Activated T-cell treated with anti-CD3 and anti-CD28 coated beads for 24 hours (primary cell): Measurements from ENCODE around the gene CCR6.

Experiments used
- DNase-seq: peaks from one replicate; pipeline ENCODE4 v3.0.0-alpha.2; 2020; ENCODE audit warnings: low read depth

CCR6 gene

DNA sequence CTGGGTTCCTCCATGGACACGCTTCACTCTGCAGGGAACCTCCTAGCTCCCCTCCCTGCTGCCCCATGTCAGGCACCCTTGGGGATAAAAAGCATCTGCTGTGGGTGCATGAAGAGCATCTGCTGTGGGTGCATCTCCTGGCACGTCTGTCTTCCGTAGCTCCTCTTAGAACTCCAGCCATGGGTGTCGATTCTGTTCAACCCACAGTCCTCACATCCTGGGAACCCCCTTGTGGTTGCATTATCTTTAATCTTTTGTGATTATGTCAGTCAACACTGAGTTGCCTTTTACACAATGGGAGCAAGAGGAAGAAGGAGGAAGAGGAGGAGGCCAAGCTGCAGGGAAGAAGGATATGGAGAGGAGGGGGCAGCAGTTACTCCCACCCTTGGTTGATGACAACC lies 24.1 kb upstream of the CCR6 start:
- DNase-seq = no peak

DNA sequence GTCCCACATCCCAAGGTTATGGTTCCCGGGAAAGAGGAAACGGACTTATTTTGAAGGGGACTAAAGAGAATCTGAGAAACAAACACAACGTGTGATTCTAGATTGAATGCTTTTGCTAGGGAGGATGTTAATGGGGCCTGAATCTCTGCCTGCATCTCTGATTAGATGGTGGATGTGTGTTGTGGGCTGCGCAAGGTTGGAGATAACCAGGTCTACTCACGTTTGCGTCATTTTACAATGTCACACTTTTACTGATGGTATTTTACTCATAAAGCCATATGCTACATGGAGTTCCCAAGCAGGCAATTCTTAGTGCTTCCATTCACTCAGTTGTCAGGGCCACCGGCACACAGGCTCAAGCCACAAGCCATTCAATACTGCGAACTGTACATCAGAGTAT lies 23.2 kb upstream of the CCR6 start:
- DNase-seq = no peak

GRCh38 chr6:167100241-167100674 lies 22.6 kb upstream of the CCR6 start:
- no peak for DNase-seq

DNA sequence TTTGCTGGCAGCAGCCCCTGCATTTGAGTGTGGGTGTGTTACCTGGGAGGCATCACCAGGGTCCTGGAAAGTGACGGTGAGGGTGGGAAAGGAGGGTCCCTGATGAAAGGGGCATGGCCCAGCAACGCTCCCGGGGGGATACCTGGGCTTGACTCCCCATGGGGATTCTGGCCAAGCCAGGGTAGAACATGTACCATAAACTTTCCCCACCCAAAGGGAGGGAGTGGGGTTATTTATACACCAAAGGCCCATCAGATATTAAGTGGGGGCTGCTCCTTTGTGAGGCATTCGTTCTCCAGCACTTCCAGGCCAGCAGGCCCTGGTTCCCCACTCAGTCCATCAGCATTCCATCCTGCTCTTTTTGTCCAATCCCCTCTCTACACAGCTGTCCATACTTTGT lies 20.6 kb upstream of the CCR6 start:
- no peak for DNase-seq

- no peak for DNase-seq
Observed at GRCh38 chr6:167103041-167103891, 19.6 kb upstream of the CCR6 start.

DNA sequence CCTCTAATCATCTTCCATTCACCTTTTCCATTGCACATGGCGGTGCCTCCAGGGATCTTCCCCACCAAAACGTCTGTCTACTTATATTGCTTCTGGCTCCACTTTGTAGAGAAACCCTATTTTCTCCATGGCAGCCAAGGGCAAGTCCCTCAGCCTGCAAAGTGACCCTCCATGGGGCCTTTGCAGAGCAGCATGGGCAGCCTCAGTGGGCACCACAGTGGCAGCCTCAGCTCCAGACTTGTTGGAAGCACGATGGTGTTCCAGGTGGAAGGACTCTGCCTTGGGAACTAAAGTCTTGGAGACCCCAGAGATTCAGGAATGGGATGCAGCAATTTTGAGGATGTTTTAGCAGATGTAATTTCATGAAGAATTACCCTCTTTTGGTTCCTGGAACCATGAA lies 18.5 kb upstream of the CCR6 start:
- no peak for DNase-seq

GRCh38 chr6:167105060-167105459 lies 17.8 kb upstream of the CCR6 start:
- DNase-seq = no peak

DNA sequence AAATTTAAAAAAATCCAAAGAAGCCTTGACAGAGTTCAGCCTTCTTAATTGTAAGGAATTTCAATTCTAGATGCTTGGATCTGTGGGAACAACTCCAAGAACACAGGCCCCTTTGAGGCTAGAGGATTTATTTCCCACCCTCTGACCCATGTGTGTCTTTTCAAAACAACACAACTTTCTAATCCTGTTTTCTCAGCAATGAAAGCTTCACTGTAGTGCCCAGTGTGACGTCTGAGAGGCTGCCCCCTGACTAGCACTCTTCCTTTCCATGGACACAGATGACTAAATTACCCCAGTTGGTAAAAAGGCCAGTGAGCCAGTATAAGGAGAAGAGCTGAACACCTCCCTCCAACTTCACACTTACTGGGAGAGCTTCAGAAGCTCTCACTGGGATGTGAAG lies 16.5 kb upstream of the CCR6 start:
- DNase-seq = no peak

GRCh38 chr6:167107787-167108186 lies 15.1 kb upstream of the CCR6 start:
- no peak for DNase-seq

DNA sequence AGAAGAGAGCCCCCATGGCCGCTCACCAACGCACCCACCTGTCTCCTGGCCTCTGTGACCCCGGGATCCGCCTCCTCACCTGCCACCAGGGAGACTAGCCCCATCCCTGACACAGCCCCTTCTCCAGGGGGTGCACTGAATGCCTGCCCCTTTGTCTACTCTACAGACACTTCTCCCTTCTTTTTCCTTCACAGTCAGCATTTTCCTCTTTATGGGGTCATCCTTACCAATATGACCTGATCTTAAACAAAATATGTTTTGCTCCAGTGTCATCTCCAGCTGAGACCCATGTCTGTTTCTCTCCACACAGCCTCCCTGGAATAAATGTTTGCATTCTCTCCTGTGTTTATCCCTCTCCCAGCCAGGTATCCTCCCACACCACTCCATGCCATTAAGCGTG lies 14.6 kb upstream of the CCR6 start:
- DNase-seq = no peak

DNA sequence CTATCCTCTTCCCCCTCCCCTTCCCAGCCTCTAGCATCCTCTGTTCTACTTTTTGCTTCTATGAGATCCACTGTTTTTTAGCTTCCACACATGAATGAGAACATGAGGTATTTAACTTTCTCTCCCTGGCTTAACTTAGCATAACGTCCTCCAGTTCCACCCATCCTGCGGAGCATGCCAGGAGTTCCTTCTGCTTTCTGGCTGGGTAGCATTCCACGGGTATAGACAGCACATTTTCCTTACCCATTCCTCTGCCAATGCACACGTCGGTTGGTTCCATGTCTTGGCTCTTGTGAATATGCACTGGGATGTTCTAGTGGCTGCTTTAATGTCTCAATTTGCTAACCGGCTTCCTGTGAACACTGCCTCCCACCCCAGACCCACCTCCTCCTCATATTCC lies 13.2 kb upstream of the CCR6 start:
- DNase-seq = no peak

DNA sequence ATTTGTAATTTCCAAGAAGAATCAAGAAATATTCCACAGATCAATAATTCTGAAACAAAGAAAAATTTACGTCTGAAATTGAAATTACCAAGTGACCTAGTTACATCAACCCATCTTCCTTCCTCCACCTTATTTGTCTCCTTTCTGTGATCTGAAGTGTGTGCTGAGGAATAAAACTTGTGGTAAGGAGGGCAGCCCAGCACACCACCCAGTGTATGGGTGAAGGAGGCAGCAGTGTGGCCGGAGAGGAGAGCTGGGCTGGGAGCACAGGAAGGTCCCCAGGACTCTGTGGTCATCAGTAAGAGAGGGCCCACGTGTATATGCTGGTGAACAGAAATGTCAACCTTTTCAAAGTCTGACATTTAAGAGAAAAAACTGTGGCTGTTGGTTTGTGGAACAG lies 11.3 kb upstream of the CCR6 start:
- no peak for DNase-seq

DNA sequence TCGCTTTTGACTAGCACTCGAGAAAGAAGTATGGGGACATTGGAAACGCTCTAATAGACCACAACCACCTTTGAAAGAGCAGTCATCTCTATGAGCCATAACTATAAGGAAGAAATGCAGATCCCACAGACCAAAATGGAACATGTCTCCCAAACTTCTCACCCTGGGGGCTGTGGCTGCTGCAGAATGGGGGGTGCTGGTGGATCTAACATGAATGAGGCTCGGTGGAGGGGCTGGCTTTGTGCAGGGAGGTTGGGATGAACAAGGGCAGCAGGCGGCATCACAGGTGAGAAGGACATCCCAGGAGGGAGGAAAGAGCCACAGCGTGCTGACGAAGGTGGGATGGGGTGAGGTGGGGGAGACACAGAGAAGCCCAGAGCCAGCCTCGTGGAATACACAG lies 10.5 kb upstream of the CCR6 start:
- DNase-seq = no peak

- DNase-seq = no peak
Observed at GRCh38 chr6:167113047-167113754, 9.7 kb upstream of the CCR6 start.

DNA sequence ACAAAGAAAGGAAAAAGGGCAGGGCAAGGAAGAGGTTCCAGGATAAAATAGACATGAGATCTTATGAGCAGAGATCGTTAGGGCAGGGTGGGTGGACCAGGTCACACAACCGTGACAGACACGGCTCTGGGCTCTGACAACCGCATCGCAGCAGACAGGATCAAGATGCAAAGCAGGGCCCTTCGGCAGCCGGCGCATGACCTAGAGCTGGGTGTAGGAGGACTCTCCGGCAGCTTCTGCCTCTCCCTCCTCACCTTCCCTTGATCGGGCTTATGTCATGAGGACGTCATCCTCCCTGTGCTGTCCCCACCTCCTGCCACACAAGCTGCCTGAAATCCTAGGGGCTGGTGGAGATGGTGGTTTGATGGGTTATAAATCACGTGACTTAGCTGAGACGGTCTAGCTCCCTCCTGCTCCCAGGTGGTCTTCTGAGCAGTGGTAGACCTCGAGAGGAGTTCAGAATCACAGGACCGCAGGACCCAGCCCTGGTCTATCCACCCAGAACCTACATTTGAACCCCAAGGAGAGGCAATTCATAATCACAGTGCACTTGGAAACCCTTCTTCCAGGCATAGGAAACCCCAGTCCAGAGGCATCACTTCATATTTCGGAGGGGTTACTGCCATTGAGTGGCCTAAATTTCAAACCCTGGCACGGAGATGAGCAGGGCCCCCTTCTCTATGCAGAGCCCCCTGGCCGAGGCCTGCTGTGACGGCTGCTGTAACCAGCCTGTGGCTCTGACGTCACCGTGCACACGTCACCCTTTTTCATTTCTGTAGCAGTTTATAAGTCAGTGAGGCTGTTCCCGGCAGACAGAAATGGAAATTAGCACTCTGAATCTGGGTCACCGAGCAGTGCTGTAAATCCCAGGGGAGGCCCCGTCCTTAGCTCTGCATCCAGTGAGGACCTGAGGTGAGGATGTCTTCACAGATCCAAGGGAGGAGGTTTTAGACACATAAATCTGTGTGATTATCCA lies 8.7 kb upstream of the CCR6 start:
- DNase-seq = no peak

DNA sequence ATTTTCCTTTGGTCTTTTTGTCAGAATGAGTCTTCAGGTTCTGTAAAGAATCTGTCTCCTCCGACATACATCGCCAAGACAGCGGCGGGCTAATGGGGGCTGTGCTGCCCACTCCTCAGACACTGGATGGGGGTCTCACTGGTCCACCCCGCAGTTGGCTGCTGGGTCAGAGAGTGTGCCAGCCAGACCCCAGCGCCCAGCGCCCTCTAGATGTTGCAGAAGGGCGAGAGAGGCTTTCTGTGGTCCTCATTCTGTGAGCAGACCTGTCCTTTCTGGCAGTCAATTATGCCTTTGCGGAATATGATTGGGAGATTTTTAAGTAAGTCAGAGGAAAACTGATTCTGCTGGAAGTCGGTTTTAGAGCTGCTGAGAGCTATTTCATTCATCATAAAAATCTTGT lies 7.8 kb upstream of the CCR6 start:
- no peak for DNase-seq

- DNase-seq = no peak
Observed at GRCh38 chr6:167116109-167116837, 6.6 kb upstream of the CCR6 start.

- no peak for DNase-seq
Observed at GRCh38 chr6:167116838-167117228, 6.1 kb upstream of the CCR6 start.

DNA sequence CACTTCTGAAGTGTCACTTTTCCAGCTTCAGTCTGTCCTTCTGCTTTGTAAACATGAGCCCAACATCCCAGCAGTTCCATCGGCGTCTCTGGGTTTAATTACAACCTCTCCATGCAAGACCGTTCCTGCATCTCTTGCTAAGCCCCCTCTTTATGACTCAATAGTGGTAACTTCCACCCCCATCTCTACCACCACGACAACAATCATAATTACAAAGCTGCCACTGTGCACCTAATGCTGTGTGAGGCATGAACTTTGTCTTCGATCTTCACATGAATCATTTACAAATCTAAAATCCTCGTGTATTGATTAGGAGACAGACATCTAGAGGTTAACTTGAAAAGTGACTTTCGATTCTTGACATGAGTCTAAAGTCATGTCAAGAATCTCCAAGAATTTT lies 4.9 kb upstream of the CCR6 start:
- DNase-seq = no peak

- no peak for DNase-seq
Observed at GRCh38 chr6:167118839-167119238, 4.1 kb upstream of the CCR6 start.

- DNase-seq = no peak
Observed at GRCh38 chr6:167119670-167120582, 3.0 kb upstream of the CCR6 start.
